NCI-H526 (cell line): ENCODE data around the gene BBS5.
A peak's percentile ranks its signal among the peaks of the same experiment; 100 is the strongest.
"Not testable (repeated sequence)": the region's sequence is repeated elsewhere in the genome, so short reads cannot be mapped to it uniquely, and the experiment has no call there.

ENCODE experiments used
- DNase-seq, 2 experiments: peaks; one replicate each; lab custom pipeline; 2025; lab: John Stamatoyannopoulos, UW

Gene BBS5

DNA sequence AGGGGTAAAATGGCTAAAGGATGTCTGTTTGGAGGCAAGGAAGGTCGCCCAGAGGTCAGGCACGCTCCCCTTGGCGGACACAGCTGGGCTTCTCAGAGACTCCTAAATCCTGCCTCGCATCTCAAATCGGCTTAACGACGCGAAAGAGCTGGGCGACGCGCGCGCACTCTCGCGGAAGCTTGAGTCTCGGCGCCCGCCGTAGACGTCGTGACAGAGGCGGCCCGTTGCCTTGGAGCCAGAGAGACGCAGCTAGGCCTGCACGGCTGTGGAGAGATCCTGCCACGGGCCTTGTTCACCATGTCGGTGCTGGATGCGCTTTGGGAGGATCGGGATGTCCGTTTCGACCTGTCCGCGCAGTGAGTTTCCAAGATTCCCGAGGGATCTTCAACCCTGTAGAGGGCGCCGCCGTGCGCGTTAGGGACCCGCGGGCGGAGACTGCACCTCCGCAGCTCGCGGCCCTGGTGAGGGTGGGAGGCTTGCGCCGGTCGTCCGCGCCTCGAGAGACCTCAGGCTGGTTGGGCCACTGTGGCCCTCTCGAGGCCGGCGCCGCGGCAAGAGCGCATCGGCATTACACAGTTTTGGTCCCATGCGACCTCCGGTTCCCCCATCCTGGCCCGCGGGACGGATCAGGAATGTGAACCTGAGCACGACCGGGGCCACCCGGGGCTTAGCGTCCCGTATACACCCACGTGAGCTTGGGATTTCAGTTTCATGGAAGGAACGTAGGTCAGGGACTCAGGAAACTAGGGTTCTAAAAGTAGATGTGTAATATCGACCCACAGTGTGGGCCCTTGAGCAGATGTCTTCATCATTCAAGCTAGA is at the start of gene BBS5:
Gene BBS5, plus strand, starts transcription at position 238 of the 822 bp plus-strand sequence. Its CDS starts 60 bp downstream, at position 298.
- peak; percentile 44 to 94 for DNase-seq

DNA sequence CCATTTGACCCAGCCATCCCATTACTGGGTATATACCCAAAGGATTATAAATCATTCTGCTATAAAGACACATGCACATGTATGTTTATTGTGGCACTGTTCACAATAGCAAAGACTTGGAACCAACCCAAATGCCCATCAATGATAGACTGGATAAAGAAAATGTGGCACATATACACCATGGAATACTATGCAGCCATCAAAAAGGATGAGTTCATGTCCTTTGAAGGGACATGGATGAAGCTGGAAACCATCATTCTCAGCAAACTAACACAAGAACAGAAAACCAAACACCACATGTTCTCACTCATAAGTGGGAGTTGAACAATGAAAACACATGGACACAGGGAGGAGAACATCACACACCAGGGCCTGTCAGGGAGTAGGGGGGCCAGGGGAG is 47.5 kb upstream of the BBS5 start:
- not testable (repeated sequence) for DNase-seq

- not testable (repeated sequence) for DNase-seq
Measured at GRCh38 chr2:169434236-169434635, 45.1 kb upstream of the BBS5 start.

DNA sequence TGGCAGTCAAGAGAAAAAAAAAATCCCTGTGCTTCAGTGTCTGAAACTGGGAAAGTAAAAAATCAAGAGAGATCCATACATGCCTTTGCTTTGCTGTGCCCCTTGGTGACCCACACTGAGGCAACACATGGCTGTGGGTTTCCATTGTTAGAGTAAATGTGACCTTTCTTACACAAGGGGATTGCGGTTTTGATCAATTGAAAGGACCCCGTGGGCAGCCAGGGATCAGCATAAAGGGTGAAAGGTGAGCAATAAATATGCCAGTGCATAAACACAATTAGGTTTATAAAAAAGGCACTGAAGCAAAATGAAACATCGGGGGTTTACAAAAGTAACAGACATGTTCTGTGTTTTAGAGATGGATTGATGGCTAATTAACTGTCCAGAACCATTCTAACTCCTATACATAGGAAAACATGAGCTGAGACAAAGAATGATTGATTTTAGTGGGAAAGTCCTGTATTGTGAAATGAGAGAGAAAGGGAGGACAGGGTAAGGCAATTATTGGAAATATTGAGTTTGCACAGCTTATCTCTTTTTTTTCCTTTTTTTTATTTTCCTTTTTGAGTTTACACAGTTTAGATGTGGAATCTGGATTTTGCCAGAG is 40.7 kb upstream of the BBS5 start:
- DNase-seq, result no peak

- DNase-seq, result no peak
Measured at GRCh38 chr2:169439900-169440299, 39.4 kb upstream of the BBS5 start.

DNA sequence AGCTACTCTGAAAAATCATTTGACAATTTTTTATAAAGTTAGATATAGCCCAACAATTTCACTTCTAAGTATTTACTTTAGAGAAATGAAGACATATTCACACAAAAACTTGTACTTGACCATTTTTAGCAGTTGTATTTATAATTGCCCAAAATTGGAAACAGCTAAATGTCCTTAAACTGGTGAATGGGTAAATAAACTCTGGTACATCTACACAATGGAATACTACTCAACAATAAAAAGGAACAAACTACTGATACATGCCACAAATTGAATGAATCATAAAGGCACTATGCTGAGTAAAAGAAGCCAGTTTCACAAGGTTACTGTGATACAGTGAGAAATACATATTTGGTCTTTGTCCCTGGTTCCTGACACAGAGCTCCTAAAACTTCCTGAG is 32.8 kb upstream of the BBS5 start:
- DNase-seq, result no peak

GRCh38 chr2:169448316-169448715 is 31.0 kb upstream of the BBS5 start:
- DNase-seq, result no peak

- no peak for DNase-seq
Measured at GRCh38 chr2:169448865-169449264, 30.4 kb upstream of the BBS5 start.

- peak in 1 of 2 experiments; percentile 63 for DNase-seq
Measured at GRCh38 chr2:169452080-169452479, 27.2 kb upstream of the BBS5 start.

DNA sequence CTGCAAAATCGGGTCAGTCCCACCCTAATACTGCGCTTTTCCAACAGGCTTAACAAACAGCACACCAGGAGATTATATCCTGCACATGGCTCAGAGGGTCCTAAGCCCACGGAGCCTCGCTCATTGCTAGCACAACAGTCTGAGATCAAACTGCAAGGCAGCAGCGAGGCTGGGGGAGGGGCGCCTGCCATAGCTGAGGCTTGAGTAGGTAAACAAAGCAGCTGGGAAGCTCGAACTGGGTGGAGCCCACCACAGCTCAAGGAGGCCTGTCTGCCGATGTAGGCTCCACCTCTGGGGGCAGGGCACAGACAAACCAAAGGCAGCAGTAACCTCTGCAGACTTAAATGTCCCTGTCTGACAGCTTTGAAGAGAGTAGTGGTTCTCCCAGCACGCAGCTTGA is 26.2 kb upstream of the BBS5 start:
- DNase-seq, result not testable (repeated sequence)

- DNase-seq, result no peak
Measured at GRCh38 chr2:169461143-169461542, 18.2 kb upstream of the BBS5 start.

GRCh38 chr2:169462896-169463695 is 16.2 kb upstream of the BBS5 start:
- DNase-seq, result no peak

- DNase-seq, result no peak
Measured at GRCh38 chr2:169464466-169464865, 14.8 kb upstream of the BBS5 start.

DNA sequence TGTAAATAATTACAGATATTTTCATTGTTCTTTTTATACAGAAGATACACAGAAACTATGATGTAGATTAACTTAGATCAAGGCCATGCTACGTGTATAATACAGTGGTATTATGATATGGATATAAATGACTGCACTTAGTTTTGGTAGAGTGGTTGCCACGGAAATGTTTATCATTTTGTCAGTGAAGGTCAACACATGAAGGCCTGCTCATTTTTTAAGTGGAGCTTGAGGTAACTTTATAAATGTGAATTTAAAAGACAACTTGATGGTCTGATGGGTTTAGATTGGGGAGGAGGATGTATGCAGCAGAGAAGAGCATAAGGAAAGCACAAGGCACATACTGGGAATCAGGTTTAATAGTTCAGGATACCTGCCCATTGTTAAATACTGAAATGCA is 14.4 kb upstream of the BBS5 start:
- peak in 1 of 2 experiments; percentile 12 for DNase-seq

- no peak for DNase-seq
Measured at GRCh38 chr2:169468841-169469240, 10.5 kb upstream of the BBS5 start.

DNA sequence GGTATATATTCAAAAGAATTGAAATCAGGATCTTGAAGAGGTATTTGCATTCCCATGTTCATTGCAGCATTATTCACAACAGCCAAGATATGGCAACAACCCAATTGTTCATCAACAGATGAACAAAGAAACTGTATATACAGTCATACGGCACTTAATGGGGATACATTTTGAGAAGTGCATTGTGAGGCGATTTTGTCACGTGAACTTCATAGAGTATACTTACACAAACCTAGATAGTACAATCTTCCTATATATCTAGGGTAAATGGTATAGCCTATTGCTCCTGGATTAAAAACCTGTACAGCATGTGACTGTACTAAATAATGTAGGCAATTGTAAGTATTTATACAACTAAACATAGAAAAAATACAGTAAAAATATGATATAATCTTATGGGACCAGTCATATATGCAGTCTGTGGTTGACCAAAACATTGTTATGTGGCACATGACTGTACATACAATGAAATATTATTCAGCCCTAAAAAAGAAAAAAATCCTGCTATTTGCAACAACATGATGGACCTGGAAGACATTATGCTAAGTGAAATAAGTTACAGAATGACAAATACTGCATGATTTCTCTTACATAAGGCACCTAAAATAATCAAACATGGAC is 9.2 kb upstream of the BBS5 start:
- DNase-seq, result no peak

DNA sequence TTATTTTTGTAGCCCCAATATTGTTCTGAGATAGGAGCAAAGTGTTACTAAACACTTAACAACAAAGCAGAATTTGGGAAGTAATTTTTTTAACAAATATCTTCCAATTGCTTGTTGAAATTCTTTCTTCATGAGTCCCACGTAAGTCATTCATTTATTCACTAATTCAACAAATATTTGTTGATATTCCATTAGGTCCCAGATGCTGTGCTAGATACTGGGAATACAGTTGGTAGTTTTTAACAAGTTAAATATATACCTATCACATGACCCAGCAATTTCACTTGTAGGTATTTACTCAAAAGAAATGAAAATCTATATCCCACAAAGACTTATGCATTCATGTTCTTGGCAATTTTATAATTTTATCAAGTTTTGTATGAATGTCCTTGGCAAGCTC is 7.0 kb upstream of the BBS5 start:
- DNase-seq, result no peak

GRCh38 chr2:169476459-169476858 is 2.8 kb upstream of the BBS5 start:
- no peak for DNase-seq

DNA sequence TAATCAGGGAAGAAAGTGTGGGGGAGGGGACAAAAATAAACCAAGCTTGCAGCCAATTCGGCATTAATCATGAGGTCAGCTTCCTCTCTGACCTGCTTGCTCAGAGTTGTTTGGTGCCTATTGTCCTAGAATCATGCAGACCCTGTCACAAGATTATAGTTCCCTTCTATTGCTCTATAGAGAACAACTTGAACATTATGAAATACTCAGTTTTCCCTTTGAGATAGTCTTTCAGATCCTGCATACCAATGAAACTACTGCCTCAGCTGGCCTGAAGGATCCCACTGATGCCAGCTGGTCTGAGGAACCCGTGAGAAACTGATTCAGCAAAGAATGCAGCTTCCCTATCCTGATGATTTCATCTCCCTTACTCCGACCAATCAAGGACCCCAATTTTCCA is 955 bp upstream of the BBS5 start:
- no peak for DNase-seq

DNA sequence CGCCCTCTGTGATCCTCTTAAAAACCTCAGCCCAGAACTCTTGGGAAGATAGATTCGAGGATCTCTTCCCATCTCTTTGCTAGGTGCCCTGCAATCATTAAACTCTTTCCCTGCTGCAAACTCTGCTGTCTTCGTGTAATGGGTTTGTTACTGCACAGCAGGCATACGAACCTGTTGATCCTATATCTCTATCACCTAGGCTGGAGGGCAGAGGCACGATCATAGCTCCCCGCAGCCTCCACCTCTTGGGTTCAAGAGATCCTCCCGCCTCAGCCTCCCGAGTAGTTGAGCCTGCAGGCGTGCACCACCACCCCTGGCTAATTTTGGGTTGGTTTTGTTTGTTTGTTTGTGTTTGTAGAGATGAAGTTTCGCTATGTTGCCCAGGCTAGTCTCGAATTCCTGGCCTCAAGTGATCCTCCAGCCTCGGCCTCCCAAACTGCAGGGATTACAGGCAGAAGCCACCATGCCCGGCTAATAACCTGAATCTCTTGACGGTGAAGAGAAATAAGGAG is 493 bp upstream of the BBS5 start:
- DNase-seq, result no peak

DNA sequence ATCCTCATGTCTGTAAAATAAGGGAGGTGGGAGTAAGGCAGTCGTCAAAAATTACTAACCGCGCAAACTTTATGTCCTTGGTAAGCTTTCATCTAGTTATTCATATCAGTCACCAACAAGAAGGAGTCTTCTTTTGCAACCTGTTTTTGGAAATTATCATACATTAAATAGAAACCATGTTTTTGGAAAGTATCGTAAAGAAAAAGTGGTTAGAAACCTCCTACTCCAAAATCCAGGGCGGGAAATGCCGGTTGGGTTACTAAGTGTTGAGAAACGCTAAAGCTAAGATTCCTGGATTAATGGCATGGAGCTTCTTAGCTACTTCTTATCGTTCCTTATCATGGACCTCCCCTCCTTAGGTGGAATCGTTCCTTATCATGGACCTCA is 778 bp downstream of the BBS5 start:
- DNase-seq, result no peak

DNA sequence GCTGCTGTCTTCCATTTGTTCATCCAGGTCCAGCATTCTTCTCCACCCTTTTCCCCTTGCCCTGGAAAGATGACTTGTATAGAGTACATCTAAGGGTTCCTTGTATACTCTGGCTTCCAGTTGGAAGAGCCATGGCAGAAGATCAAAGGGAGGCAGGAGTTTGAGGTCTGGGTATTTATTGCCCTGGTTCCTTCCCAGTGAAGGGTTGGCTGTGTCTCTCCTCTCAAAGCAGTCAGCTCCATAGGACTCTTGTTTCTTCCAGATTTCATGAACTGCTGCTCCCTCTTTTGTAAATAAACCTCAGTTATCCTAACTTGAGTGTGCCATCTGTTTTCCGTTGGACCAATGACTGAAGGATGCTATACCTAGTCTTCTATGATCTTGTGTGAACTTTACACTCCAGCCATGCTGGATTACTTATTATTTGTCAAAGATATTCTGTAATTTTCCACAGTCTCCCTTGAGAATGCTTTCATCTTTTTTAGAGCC is 6.4 kb downstream of the BBS5 start:
- DNase-seq, result no peak
